ENCODE data around the gene OR10T2. TPM values are rescaled to one million over a fixed set of nuclear protein-coding genes. Genes with fewer than 3 reads are reported as not detected.
"Not testable (repeated sequence)": the region's sequence is repeated elsewhere in the genome, so short reads cannot be mapped to it uniquely, and the experiment has no call there.

Gene OR10T2
- total and polyA plus RNA-seq, 2 of the 13 experiments (the other 11 are each of a cell fraction or from before 2014, with no cell fraction given), result not detected

- TF ChIP-seq, protein P1, sequence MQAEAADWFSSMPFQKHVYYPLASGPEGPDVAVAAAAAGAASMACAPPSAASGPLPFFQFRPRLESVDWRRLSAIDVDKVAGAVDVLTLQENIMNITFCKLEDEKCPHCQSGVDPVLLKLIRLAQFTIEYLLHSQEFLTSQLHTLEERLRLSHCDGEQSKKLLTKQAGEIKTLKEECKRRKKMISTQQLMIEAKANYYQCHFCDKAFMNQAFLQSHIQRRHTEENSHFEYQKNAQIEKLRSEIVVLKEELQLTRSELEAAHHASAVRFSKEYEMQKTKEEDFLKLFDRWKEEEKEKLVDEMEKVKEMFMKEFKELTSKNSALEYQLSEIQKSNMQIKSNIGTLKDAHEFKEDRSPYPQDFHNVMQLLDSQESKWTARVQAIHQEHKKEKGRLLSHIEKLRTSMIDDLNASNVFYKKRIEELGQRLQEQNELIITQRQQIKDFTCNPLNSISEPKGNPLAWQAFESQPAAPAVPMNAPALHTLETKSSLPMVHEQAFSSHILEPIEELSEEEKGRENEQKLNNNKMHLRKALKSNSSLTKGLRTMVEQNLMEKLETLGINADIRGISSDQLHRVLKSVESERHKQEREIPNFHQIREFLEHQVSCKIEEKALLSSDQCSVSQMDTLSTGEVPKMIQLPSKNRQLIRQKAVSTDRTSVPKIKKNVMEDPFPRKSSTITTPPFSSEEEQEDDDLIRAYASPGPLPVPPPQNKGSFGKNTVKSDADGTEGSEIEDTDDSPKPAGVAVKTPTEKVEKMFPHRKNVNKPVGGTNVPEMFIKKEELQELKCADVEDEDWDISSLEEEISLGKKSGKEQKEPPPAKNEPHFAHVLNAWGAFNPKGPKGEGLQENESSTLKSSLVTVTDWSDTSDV (CRISPR knock-in tag; IDR thresholded peaks at IDR 0.05), result no peak
- TF ChIP-seq SMAD1 (CRISPR knock-in tag; IDR thresholded peaks at IDR 0.05; ENCODE audit: borderline replicate concordance, low read depth) (no peak), NFIC (IDR thresholded peaks at IDR 0.05; ENCODE audit: low read length) (no peak), IRF9 (CRISPR knock-in tag; IDR thresholded peaks at IDR 0.05; ENCODE audit: borderline replicate concordance) (no peak), RFXAP (CRISPR knock-in tag; IDR thresholded peaks at IDR 0.05; ENCODE audit: borderline replicate concordance) (no peak), HMG20A (CRISPR knock-in tag; IDR thresholded peaks at IDR 0.05; ENCODE audit: borderline replicate concordance) (no peak), ZNF468 (CRISPR knock-in tag; IDR thresholded peaks at IDR 0.05) (no peak)
These were observed 8.9 kb downstream of the OR10T2 start (continued) for GRCh38 chr1:158390331-158390730.

DNA sequence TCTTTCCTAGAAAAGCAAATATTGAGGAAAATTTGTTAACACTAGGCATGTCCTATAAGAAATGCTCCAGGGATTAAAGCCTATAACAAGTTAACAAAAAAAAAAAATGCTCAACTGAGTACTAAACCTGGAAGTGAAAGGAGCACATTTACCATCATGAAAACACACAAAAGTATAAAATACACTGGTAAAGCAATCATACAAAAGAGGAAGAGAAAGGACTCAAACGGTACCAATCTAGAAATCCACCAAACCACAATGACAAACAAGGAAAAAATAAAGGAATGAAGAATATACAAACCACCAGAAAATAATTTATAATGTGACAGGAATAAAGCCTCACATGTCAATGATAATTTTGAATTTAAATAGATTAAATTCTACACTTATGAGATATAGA is 24.4 kb downstream of the OR10T2 start:
- Histone ChIP-seq H3K36me3 (replicated peaks in 1 of 2; ENCODE audit: control insufficient read depth in 1 of 2, insufficient read depth in 2 of 2, low read length in 2 of 2) (no peaks in the 10 kb centered on the region), H3K4me2 (ENCODE audit: low read depth, low read length) (no peak overlapping the region), H3K9ac (ENCODE audit: insufficient read depth, low read depth, low read length) (no peak overlapping the region), H3K27ac (ENCODE audit: extremely low read length, insufficient read depth, low read length) (no peak overlapping the region), H4K20me1 (ENCODE audit: insufficient read depth, low read length) (no peaks in the 10 kb centered on the region), H3K4me1 (ENCODE audit: insufficient read depth, low read length) (no peaks in the 10 kb centered on the region), H2AFZ (ENCODE audit: low read length) (no peak overlapping the region), H3K79me2 (ENCODE audit: insufficient read depth, low read length) (no peaks in the 10 kb centered on the region), H3K9me3 (ENCODE audit: low read length) (peaks cover 68% of the 10 kb centered on the region), H3K27me3 (ENCODE audit: control insufficient read depth in 1 of 2, insufficient read depth in 2 of 2, low read length in 2 of 2) (no peaks in the 10 kb centered on the region), H3K4me3 (replicated peaks in 1 of 3; ENCODE audit: insufficient read depth in 1 of 3, low read depth in 2 of 3, low read length in 3 of 3) (no peak overlapping the region)
- FAIRE-seq (no peak), DNase-seq (ENCODE audit: low spot score) (no peak), ATAC-seq (no peak)
- ChIA-PET POLR2A (no interaction called here), CTCF (ENCODE audit: low intra/inter-chr PET ratio, low total read pairs) (no interaction called here)
- BruUV-seq (replicated peaks), result no TSS peak
- intact Hi-C loops (cut with micrococcal nuclease; ENCODE audit: unreplicated experiment) (no loop called here), in situ Hi-C loops (cut with HindIII; ENCODE audit: extremely low pct_ligation_motif_present, low pct_unique_long_range_greater_than_20kb) (no loop called here)
- no peak for TF ChIP-seq HOXD1 (CRISPR knock-in tag; IDR thresholded peaks at IDR 0.05)
- no peak for TF ChIP-seq MZF1 (CRISPR knock-in tag; IDR thresholded peaks at IDR 0.05; ENCODE audit: borderline replicate concordance)
- TF ChIP-seq, protein P2, sequence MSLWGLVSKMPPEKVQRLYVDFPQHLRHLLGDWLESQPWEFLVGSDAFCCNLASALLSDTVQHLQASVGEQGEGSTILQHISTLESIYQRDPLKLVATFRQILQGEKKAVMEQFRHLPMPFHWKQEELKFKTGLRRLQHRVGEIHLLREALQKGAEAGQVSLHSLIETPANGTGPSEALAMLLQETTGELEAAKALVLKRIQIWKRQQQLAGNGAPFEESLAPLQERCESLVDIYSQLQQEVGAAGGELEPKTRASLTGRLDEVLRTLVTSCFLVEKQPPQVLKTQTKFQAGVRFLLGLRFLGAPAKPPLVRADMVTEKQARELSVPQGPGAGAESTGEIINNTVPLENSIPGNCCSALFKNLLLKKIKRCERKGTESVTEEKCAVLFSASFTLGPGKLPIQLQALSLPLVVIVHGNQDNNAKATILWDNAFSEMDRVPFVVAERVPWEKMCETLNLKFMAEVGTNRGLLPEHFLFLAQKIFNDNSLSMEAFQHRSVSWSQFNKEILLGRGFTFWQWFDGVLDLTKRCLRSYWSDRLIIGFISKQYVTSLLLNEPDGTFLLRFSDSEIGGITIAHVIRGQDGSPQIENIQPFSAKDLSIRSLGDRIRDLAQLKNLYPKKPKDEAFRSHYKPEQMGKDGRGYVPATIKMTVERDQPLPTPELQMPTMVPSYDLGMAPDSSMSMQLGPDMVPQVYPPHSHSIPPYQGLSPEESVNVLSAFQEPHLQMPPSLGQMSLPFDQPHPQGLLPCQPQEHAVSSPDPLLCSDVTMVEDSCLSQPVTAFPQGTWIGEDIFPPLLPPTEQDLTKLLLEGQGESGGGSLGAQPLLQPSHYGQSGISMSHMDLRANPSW (CRISPR knock-in tag; IDR thresholded peaks at IDR 0.05; ENCODE audit: borderline replicate concordance), result no peak
- TF ChIP-seq MTA1 (CRISPR knock-in tag; IDR thresholded peaks at IDR 0.05; ENCODE audit: borderline replicate concordance), result no peak
- no peak for TF ChIP-seq ZNF282 (IDR thresholded peaks at IDR 0.05; ENCODE audit: partially characterized antibody)
- 5% methylated on average over 1 of the region's 1 CpG for WGBS (ENCODE audit: low lambda C conversion rate)

- POLR2A ChIA-PET; H4K20me1 ChIP-seq (ENCODE audit: insufficient read depth, low read length); H3K9ac ChIP-seq (ENCODE audit: insufficient read depth, low read depth, low read length); H3K27me3 ChIP-seq (ENCODE audit: control insufficient read depth in 1 of 2, insufficient read depth in 2 of 2, low read length in 2 of 2); H3K79me2 ChIP-seq (ENCODE audit: insufficient read depth, low read length); H3K36me3 ChIP-seq (replicated peaks in 1 of 2; ENCODE audit: control insufficient read depth in 1 of 2, insufficient read depth in 2 of 2, low read length in 2 of 2); BruUV-seq (replicated peaks); H3K27ac ChIP-seq (ENCODE audit: extremely low read length, insufficient read depth, low read length); CTCF ChIA-PET (ENCODE audit: low intra/inter-chr PET ratio, low total read pairs); FAIRE-seq; DNase-seq (ENCODE audit: low spot score); H2AFZ ChIP-seq (ENCODE audit: low read length); ATAC-seq; H3K4me3 ChIP-seq (replicated peaks in 1 of 3; ENCODE audit: insufficient read depth in 1 of 3, low read depth in 2 of 3, low read length in 3 of 3); H3K4me1 ChIP-seq (ENCODE audit: insufficient read depth, low read length); in situ Hi-C loops (cut with HindIII; ENCODE audit: extremely low pct_ligation_motif_present, low pct_unique_long_range_greater_than_20kb); intact Hi-C loops (cut with micrococcal nuclease; ENCODE audit: unreplicated experiment); H3K4me2 ChIP-seq (ENCODE audit: low read depth, low read length): not testable (repeated sequence)
- H3K9me3 ChIP-seq (ENCODE audit: low read length), result peaks cover 72% of the 10 kb centered on the region
- WGBS (ENCODE audit: low lambda C conversion rate), result no CpG with 5 or more reads among the region's 25 CpGs
These were observed 25.2 kb downstream of the OR10T2 start for GRCh38 chr1:158374101-158374500.

All from HepG2 (cell line).